ENCODE results near the gene NOTCH3.

NOTCH3 gene

DNA sequence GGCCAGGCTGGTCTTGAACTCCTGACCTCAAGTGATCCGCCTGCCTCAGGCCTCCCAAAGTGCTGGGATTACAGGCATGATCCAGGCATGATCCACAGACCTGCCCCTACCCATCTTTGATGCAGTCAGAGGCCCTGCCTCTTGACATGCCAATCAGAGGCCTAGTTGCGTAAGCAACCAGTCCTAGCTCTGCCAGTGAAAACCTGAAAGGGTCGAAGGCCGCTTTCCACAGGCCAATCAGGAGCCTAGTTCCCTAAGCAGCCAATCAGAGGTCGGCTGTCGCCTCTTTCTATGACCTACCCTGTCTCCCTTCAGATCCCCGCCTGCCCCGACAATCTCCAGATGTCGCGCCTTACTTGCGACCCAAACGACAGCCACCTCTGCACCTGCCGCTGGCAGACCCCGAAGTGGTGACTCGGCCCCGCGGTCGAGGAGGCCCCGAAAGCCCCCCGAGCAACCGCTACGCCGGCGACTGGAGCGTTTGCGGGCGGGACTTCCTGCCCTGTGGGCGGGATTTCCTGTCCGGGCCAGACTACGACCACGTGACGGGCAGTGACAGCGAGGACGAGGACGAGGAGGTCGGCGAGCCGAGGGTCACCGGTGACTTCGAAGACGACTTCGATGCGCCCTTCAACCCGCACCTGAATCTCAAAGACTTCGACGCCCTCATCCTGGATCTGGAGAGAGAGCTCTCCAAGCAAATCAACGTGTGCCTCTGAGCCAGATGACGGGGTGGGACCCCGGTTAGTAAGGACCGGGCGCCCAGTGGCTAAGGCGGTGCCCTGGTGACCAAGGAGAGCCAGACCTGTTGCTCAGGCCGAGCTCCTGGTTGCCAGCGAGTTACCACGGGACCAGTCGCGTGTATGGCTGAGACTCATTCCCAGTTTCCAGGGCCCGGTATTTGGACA, 87.3 kb downstream of the NOTCH3 start:
- H3K9me3 ChIP-seq (ENCODE audit: low read length) = no peaks in the 10 kb centered on the region
- H3K27ac ChIP-seq (ENCODE audit: low read depth, low read length) = peak overlapping the region; percentile 53
- no peak overlapping the region for H3K9ac ChIP-seq (ENCODE audit: low read length)
- H3K27me3 ChIP-seq (ENCODE audit: control insufficient read depth in 1 of 2, insufficient read depth in 2 of 2, low read length in 2 of 2) = no peaks in the 10 kb centered on the region
- no peak overlapping the region for H3K4me3 ChIP-seq (ENCODE audit: low read depth in 1 of 2, low read length in 2 of 2)
- peaks cover 15% of the 10 kb centered on the region for H3K4me1 ChIP-seq (ENCODE audit: insufficient read depth, low read length)
- peaks cover 77% of the 10 kb centered on the region for H3K36me3 ChIP-seq (ENCODE audit: insufficient read depth, low read length)

GRCh38 chr19:15112385-15112784, 88.4 kb downstream of the NOTCH3 start:
- Histone ChIP-seq H3K4me1 (ENCODE audit: insufficient read depth, low read length) (peaks cover 23% of the 10 kb centered on the region), H3K36me3 (ENCODE audit: insufficient read depth, low read length) (peaks cover 67% of the 10 kb centered on the region), H3K4me3 (ENCODE audit: low read depth in 1 of 2, low read length in 2 of 2) (no peak overlapping the region), H3K9ac (ENCODE audit: low read length) (no peak overlapping the region), H3K9me3 (ENCODE audit: low read length) (no peaks in the 10 kb centered on the region), H3K27ac (ENCODE audit: low read depth, low read length) (no peak overlapping the region), H3K27me3 (ENCODE audit: control insufficient read depth in 1 of 2, insufficient read depth in 2 of 2, low read length in 2 of 2) (no peaks in the 10 kb centered on the region)

GRCh38 chr19:15111758-15112157, 89.0 kb downstream of the NOTCH3 start:
- Histone ChIP-seq H3K36me3 (ENCODE audit: insufficient read depth, low read length) (peaks cover 60% of the 10 kb centered on the region), H3K27ac (ENCODE audit: low read depth, low read length) (no peak overlapping the region), H3K9ac (ENCODE audit: low read length) (no peak overlapping the region), H3K4me3 (ENCODE audit: low read depth in 1 of 2, low read length in 2 of 2) (no peak overlapping the region), H3K4me1 (ENCODE audit: insufficient read depth, low read length) (peaks cover 24% of the 10 kb centered on the region), H3K27me3 (ENCODE audit: control insufficient read depth in 1 of 2, insufficient read depth in 2 of 2, low read length in 2 of 2) (no peaks in the 10 kb centered on the region), H3K9me3 (ENCODE audit: low read length) (no peaks in the 10 kb centered on the region)

- no peak overlapping the region for H3K27ac ChIP-seq (ENCODE audit: low read depth, low read length)
- H3K36me3 ChIP-seq (ENCODE audit: insufficient read depth, low read length) = peaks cover 47% of the 10 kb centered on the region
- peaks cover 26% of the 10 kb centered on the region for H3K4me1 ChIP-seq (ENCODE audit: insufficient read depth, low read length)
- H3K9me3 ChIP-seq (ENCODE audit: low read length) = no peaks in the 10 kb centered on the region
- H3K27me3 ChIP-seq (ENCODE audit: control insufficient read depth in 1 of 2, insufficient read depth in 2 of 2, low read length in 2 of 2) = no peaks in the 10 kb centered on the region
- H3K4me3 ChIP-seq (ENCODE audit: low read depth in 1 of 2, low read length in 2 of 2) = no peak overlapping the region
- no peak overlapping the region for H3K9ac ChIP-seq (ENCODE audit: low read length)
Measured at GRCh38 chr19:15110418-15110815, 90.4 kb downstream of the NOTCH3 start.

DNA sequence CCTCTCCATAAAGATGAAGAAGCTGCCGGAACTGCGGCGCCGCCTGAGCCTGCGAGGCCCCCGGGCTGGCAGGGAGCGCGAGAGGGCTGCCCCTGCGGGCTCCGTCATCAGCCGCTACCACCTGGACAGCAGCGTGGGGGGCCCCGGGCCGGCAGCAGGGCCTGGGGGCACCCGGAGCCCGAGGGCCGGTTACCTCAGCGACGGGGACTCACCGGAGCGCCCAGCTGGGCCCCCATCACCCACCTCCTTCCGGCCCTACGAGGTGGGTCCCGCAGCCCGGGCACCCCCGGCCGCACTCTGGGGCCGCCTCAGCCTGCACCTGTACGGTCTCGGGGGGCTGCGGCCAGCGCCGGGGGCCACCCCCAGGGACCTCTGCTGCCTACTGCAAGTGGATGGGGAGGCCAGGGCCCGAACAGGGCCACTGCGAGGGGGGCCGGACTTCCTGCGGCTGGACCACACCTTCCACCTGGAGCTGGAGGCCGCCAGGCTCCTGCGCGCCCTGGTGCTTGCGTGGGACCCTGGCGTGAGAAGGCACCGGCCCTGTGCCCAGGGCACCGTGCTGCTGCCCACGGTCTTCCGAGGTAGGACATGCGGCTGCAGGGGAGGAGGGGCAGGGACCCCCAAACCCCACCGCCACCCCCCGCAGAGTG, 90.9 kb downstream of the NOTCH3 start:
- Histone ChIP-seq H3K4me1 (ENCODE audit: insufficient read depth, low read length) (peaks cover 21% of the 10 kb centered on the region), H3K36me3 (ENCODE audit: insufficient read depth, low read length) (peaks cover 42% of the 10 kb centered on the region), H3K27ac (ENCODE audit: low read depth, low read length) (no peak overlapping the region), H3K27me3 (ENCODE audit: control insufficient read depth in 1 of 2, insufficient read depth in 2 of 2, low read length in 2 of 2) (no peaks in the 10 kb centered on the region), H3K9me3 (ENCODE audit: low read length) (no peaks in the 10 kb centered on the region), H3K9ac (ENCODE audit: low read length) (no peak overlapping the region), H3K4me3 (ENCODE audit: low read depth in 1 of 2, low read length in 2 of 2) (no peak overlapping the region)

Measured in muscle layer of colon (tissue), 2 donors.